Neural progenitor cell (in vitro differentiated cells): Measurements from ENCODE around the gene KRT2.

Experiments
- CTCF ChIP-seq: fragments of 200-600 bp; sonication (generic); IDR thresholded peaks from 2 replicates; pipeline ENCODE4 v1.5.1; 2017; ENCODE audit warnings: antibody characterized with exemption, mild to moderate bottlenecking
- EZH2 ChIP-seq: fragments of 200-600 bp; sonication (generic); IDR thresholded peaks from 2 replicates; pipeline ENCODE4 v1.6.1; 2017; ENCODE audit warnings: antibody characterized with exemption, mild to moderate bottlenecking, moderate library complexity
- EZH2phosphoT487 ChIP-seq: fragments of 200-600 bp; sonication (generic); IDR thresholded peaks from 2 replicates; pipeline ENCODE4 v1.6.1; 2017; ENCODE audit warnings: antibody characterized with exemption

GRCh38 chr12:52618866-52619265 is 33.1 kb downstream of the KRT2 start:
- TF ChIP-seq EZH2 (no peak), CTCF (no peak), EZH2phosphoT487 (no peak)
